Epithelial cell of esophagus (primary cell): ENCODE results near the gene GTF2E1.

Experiments used
- DNase-seq: peaks from one replicate; pipeline ENCODE4 v3.0.0; 2010; ENCODE audit warnings: low read depth
- H3K4me3 ChIP-seq: 2 replicates; pipeline ENCODE4 v1.5.1; 2011; ENCODE audit warnings: mild to moderate bottlenecking, low read length, control low read depth
- TF ChIP-seq, protein P1 (sequence below): IDR thresholded peaks from 2 replicates; pipeline ENCODE4 v1.5.1; 2011; ENCODE audit warnings: low read depth, mild to moderate bottlenecking, low read length, control low read depth, inconsistent platforms; ENCODE audit not compliant: insufficient read depth; ENCODE audit errors: missing control alignments

GTF2E1 gene

DNA sequence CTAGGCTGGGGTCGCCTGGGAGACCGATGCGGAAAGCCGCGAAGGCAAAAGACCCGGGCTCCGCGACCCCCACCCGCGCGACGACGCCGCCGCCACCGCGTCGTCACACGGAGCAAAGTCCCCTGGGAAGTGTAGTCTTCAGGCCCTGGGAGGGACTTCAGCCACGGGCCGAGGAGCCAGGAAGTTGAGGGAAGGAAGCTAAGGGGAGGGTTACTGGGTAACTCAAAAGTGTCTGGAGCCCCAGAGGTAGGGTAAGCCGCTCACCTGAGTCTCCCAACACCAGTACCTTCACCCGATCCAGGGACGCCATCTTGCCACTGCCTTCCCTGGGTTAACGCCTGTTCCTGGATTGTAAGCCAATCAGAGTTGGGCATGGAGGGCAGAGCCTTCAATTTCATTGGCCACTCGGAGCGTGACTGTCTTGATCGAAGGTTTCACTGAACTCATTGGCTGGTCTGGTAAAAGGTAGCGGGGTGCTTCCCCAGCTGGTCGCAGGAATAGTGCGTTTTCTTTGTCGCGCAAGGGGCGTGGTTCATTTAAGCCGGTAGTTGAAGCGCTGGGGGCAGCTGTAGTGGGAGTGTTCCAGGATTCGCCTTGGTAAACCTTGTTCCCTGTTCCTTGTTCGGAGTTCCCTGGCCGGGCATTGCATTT is at the start of gene GTF2E1, which contains the start of gene RABL3:
Gene GTF2E1, plus strand, starts transcription at position 547 of the 651 bp plus-strand sequence. CDS start 7,809 bp downstream, outside the sequence.
Gene RABL3, minus strand, starts transcription at position 319 of the 651 bp plus-strand sequence. Its CDS starts 9 bp downstream, at position 310.
- peak; percentile 100 for DNase-seq
- peak within 1 kb of the TSS; percentile 99 for H3K4me3 ChIP-seq
- TF ChIP-seq, protein P1, sequence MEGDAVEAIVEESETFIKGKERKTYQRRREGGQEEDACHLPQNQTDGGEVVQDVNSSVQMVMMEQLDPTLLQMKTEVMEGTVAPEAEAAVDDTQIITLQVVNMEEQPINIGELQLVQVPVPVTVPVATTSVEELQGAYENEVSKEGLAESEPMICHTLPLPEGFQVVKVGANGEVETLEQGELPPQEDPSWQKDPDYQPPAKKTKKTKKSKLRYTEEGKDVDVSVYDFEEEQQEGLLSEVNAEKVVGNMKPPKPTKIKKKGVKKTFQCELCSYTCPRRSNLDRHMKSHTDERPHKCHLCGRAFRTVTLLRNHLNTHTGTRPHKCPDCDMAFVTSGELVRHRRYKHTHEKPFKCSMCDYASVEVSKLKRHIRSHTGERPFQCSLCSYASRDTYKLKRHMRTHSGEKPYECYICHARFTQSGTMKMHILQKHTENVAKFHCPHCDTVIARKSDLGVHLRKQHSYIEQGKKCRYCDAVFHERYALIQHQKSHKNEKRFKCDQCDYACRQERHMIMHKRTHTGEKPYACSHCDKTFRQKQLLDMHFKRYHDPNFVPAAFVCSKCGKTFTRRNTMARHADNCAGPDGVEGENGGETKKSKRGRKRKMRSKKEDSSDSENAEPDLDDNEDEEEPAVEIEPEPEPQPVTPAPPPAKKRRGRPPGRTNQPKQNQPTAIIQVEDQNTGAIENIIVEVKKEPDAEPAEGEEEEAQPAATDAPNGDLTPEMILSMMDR = no peak

DNA sequence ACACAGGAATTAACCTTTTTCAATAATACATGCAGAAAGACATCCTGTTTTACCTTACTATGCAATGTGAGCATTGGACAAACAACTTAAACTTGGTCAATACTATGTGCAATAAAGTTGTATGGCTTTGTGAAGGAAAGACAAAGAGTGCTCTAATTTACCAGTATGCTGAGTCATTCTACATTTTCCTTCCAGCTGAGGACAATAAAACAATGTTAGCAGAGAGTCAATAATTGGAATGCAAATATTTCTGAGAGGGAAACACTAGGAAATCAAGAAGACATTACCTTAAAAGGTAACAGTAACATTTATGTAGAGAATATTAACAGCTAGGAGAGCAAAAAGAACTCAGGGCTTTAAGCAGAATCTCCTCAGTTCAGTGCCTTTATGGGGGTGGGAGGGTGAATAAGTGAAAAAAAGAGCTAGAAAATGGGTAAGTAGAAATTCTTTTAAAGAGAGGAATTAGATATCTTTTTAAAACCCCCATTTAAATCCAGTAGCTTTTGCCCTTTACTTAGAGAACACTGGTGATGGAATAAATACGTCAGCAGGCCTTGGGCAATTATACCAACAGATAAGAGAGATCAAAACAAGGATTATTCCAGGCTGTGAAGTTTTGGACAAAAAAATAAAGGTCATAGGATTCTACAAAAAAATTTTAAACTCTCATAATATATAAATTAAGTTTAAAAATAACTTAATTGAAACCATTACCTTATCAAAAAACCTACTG is 48.9 kb upstream of the GTF2E1 start:
- TF ChIP-seq, protein P1 = no peak
- DNase-seq = peak; percentile 33
- no peak overlapping the region for H3K4me3 ChIP-seq

DNA sequence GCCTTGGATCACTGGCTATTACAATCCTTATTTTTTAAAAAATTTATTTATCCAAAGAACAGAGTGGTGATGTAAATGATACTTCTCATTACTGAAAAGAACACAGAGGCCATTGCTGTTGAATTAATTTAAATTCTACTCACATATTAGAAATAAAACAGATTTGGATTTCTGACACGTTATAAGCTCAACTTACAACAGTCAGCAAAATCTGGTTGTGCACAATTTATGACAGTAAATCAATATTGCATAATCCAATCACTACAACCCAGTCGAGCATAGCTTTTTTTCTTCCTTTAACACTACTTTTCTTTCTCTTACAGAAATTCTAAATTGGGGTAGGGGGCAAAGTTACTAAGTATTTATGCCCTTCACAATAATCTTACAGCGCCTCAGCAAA is 43.2 kb upstream of the GTF2E1 start:
- no peak for DNase-seq
- no peak overlapping the region for H3K4me3 ChIP-seq
- TF ChIP-seq, protein P1 = no peak

DNA sequence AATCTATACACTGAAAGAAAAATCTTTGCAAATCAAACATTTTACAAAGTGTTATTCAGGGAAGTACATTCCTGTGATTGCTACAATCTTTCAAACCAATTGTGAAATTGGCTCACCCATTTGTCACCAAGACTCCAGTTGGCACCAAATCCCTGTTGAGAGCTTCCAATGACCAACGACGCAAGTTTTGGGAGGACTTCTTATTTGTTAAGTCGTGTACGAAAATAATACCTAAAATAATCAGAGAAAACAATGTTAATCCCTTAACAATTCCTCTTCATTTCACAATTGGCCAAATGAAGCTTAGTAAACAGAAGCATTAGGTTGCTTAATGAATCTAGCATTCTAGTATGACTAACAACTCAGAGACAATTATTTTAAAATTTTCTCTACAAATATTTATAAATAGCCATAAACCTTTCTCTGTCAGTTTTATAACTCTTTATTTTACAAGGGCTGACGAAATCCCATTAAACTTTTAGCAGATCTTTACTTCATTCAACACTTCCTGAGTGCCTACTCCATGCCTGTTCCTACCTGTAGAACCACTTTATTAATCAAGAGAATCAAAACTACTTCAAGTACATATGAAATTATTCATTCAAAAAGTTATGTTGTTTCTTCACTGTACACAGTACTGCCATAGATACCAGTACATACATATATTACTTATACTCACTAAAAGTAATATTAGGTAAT is 36.5 kb upstream of the GTF2E1 start:
- peak; percentile 17 for DNase-seq
- TF ChIP-seq, protein P1 = no peak
- no peak overlapping the region for H3K4me3 ChIP-seq

DNA sequence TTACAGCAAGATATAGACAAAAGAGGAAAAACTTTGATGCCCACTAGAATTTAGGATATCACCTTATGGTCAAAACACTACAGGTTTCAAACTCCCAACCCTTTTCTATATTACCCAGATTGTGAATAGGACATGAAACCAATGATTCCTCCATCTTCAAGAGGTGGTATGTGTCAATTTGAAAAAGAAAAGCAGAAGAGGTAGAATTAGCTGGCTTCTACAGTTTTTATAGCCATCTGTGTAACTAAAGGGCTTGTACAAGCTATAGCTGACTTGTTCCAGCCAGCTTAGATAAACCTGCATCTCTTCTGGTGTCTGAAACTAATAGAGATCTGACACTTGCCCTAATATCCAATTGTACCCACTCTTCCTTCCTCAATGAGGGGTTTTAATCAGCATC is 35.6 kb upstream of the GTF2E1 start:
- no peak for DNase-seq
- no peak overlapping the region for H3K4me3 ChIP-seq
- TF ChIP-seq, protein P1 = no peak

DNA sequence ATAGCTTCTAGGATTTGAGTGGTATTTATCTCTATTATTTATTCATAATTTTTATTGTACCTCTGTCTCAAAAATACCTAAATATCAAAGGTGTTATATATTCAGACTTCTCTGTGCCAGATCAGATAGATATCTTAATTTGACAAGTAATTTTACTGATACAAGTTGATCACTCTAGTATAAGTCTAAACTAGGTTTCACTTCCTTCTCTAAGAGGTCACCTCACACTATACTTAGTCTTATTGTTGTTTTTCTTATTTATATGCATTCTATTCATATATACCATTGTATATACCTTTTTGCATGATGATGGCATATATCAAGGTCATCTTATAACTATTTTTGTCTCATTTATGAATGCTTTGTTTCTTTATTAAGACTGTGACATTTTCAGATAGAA is 34.1 kb upstream of the GTF2E1 start:
- no peak overlapping the region for H3K4me3 ChIP-seq
- TF ChIP-seq, protein P1 = no peak
- no peak for DNase-seq
